Measurements from ENCODE around the gene MDGA2. TPM values are rescaled to one million over a fixed set of nuclear protein-coding genes. Genes with fewer than 3 reads are reported as not detected.

The MDGA2 gene
- total RNA-seq, 1 donor from 2014 or later, result 8.1 TPM

DNA sequence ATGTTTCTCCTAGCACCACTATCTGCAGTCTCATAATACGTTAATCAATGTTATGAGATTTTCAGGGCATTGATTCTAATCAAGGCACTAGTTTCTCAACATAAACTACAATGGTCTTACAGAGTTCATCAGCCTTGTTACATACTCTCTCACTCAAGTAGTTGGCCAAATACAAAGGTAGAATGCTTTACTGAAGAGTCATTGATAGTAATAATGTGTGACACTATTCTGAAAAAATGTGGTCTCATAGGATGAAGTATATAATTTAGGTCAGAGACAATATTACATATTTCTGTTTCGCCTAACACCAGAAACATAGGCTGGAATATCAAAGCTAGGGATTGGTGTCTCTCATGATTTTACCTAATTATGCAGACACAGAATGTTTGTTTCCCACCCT lies 35.2 kb upstream of the MDGA2 start:
- Mint-ChIP-seq H3K36me3 (ENCODE audit: low read depth, unreplicated experiment) (no peaks in the 10 kb centered on the region), H3K27me3 (ENCODE audit: unreplicated experiment) (no peaks in the 10 kb centered on the region), H3K4me1 (ENCODE audit: unreplicated experiment) (no peaks in the 10 kb centered on the region), H3K9me3 (ENCODE audit: unreplicated experiment) (no peaks in the 10 kb centered on the region), H3K27ac (ENCODE audit: unreplicated experiment) (no peak overlapping the region), H3K4me3 (ENCODE audit: unreplicated experiment) (no peak overlapping the region)
- no peak for TF ChIP-seq CTCF (IDR thresholded peaks at IDR 0.05; ENCODE audit: unreplicated experiment)
- no peak for DNase-seq (ENCODE audit: low spot score)

DNA sequence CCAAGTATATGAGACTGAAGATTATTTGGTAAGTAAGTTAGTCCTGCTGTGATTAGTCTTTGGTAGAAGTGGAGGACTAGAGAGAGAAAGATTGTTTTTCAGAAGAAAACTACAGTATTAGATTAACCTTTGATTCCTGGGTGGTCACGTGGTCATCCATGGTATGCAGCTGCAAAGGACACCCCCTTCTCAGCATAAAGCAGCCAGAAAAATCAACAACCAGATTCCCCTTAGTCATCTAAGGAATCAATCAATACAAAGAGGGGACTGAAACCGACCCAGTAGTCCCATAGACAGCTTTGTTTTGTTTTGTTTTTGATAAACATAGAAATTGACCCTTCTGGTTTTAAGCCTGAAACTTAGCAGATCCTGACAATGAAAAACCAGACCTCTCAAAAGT lies 30.3 kb upstream of the MDGA2 start:
- no peak for DNase-seq (ENCODE audit: low spot score)
- Mint-ChIP-seq H3K27me3 (ENCODE audit: unreplicated experiment) (no peaks in the 10 kb centered on the region), H3K27ac (ENCODE audit: unreplicated experiment) (no peak overlapping the region), H3K4me1 (ENCODE audit: unreplicated experiment) (peaks cover 6% of the 10 kb centered on the region), H3K9me3 (ENCODE audit: unreplicated experiment) (no peaks in the 10 kb centered on the region), H3K4me3 (ENCODE audit: unreplicated experiment) (no peak overlapping the region), H3K36me3 (ENCODE audit: low read depth, unreplicated experiment) (no peaks in the 10 kb centered on the region)
- no peak for TF ChIP-seq CTCF (IDR thresholded peaks at IDR 0.05; ENCODE audit: unreplicated experiment)

DNA sequence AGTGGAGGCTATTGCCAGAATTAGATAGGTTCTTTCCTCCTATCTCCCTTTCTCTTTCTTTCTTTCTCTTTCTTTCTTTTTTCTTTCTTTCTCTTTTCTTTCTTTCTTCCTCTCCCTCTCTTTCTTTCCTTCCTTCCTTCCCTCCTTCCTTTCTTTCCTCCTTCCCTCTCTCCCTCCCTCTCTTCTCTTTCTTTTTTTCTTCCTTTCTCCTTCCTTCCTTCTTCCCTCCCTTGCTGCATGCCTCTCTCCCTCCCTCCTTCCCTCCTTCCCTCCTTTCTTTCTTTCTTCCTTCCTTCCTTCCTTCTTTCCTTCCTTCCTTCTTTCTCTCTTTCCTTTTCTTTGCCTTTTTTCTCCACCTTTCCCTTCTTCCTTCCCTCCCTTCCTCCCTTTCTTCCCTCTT lies 16.4 kb upstream of the MDGA2 start:
- Mint-ChIP-seq H3K4me1 (ENCODE audit: unreplicated experiment) (peaks cover 3% of the 10 kb centered on the region), H3K27ac (ENCODE audit: unreplicated experiment) (no peak overlapping the region), H3K27me3 (ENCODE audit: unreplicated experiment) (no peaks in the 10 kb centered on the region), H3K9me3 (ENCODE audit: unreplicated experiment) (no peaks in the 10 kb centered on the region), H3K36me3 (ENCODE audit: low read depth, unreplicated experiment) (no peaks in the 10 kb centered on the region), H3K4me3 (ENCODE audit: unreplicated experiment) (no peak overlapping the region)
- no peak for DNase-seq (ENCODE audit: low spot score)
- TF ChIP-seq CTCF (IDR thresholded peaks at IDR 0.05; ENCODE audit: unreplicated experiment), result no peak

DNA sequence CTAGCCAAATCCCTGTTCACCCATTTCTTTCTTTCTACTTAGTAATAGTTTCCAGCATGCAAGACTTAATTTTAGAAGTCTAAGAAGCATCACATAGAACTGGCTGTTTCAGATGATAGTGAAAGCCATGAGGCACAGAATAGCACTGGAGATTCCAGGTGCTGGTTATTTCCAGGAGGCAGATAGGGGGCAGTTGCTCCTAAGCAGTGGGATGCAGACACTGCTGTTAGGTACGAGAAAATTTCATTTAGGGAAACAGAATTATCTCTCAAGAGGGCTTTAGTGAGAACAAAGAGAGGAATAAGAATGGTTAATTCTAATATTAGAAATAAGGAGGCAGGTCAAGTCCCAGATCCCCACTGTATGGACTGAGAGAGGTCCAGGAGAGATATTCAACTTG lies 3.6 kb upstream of the MDGA2 start:
- Mint-ChIP-seq H3K27me3 (ENCODE audit: unreplicated experiment) (peaks cover 6% of the 10 kb centered on the region), H3K4me3 (ENCODE audit: unreplicated experiment) (no peak overlapping the region), H3K9me3 (ENCODE audit: unreplicated experiment) (no peaks in the 10 kb centered on the region), H3K27ac (ENCODE audit: unreplicated experiment) (no peak overlapping the region), H3K4me1 (ENCODE audit: unreplicated experiment) (peaks cover 16% of the 10 kb centered on the region), H3K36me3 (ENCODE audit: low read depth, unreplicated experiment) (peaks cover 3% of the 10 kb centered on the region)
- peak; percentile 14 for TF ChIP-seq CTCF (IDR thresholded peaks at IDR 0.05; ENCODE audit: unreplicated experiment)
- no peak for DNase-seq (ENCODE audit: low spot score)

GRCh38 chr14:47678157-47678556 lies 2.8 kb upstream of the MDGA2 start:
- Mint-ChIP-seq H3K36me3 (ENCODE audit: low read depth, unreplicated experiment) (peaks cover 3% of the 10 kb centered on the region), H3K27me3 (ENCODE audit: unreplicated experiment) (peaks cover 13% of the 10 kb centered on the region), H3K4me3 (ENCODE audit: unreplicated experiment) (no peak overlapping the region), H3K9me3 (ENCODE audit: unreplicated experiment) (no peaks in the 10 kb centered on the region), H3K27ac (ENCODE audit: unreplicated experiment) (no peak overlapping the region), H3K4me1 (ENCODE audit: unreplicated experiment) (peaks cover 21% of the 10 kb centered on the region)
- no peak for DNase-seq (ENCODE audit: low spot score)
- TF ChIP-seq CTCF (IDR thresholded peaks at IDR 0.05; ENCODE audit: unreplicated experiment), result no peak

All from endothelial cell (in vitro differentiated cells).